NCI-H226 (cell line): ENCODE results near the gene NUDT5.
A peak's percentile ranks its signal among the peaks of the same experiment; 100 is the strongest.

Experiments used
- DNase-seq: peaks from one replicate; pipeline ENCODE4 v3.0.0-alpha.2; 2015

NUDT5 gene

DNA sequence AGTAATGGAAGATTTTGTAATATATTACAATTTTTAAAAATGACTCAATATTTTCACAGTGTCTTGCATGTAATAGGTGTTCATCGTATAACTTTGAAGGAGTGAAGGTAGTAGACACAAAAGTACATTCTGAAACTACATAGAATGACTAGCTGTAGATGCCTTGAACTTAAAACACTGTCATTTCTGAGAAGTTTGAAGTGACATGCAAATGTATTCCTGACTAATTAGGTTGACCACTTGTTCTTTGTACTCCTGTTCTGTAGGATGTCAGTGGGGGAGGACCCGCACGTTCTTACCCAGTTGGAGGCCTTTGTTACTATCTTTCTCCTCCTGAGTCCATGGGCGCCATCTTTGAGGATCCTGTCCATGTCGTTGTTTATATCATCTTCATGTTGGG, 35.0 kb downstream of the NUDT5 start:
- no peak for DNase-seq

DNA sequence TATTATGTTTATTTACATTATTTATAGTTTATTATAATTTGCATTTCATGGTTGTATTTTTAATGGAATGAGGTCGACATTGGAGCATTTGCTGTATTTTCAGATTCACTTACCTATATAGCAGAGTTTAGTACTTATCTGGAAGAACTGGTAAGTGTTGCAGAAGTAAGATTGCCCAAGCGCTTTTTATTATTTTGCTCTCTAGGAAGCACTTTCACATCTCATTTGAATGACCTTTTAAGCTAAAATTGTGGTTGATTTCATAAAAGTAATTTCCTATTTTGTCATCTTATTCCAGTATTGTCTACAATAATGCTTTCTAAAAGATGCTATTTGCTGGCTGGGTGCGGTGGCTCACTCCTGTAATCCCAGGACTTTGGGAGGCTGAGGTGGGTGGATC, 37.6 kb downstream of the NUDT5 start:
- no peak for DNase-seq

DNA sequence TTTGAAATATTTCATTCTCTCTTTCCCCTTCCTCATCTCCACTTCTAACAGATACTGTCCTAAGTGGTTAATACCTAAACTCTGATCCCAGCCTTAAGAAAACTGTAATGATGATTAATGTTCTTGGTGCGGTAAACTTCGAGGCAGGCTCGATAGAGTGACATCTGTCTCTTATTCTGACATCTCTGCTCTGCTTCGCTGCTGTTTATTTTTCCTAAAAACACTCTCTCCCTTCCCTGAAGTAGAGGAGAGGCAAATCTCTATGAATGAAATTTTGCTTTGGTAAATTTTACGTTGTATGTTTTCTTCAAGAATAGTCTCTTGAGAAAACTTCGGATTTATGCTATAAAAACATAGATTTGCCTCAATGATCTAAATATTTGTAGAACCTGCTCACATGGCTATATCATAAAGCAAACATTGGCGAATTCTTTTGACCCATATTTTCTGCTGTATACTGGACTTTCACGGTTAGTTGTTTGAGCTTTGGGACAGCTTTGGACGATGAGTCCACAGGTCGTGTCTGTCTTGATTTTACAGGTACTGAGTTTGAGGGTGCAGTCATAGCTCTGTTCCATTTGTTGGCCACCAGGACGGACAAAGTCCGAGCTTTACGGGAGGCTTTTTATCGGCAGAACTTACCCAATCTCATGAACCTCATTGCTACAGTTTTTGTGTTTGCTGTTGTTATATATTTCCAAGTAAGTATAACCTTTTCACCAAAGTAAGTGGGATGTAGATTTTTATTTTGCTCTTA, 39.1 kb downstream of the NUDT5 start:
- no peak for DNase-seq

DNA sequence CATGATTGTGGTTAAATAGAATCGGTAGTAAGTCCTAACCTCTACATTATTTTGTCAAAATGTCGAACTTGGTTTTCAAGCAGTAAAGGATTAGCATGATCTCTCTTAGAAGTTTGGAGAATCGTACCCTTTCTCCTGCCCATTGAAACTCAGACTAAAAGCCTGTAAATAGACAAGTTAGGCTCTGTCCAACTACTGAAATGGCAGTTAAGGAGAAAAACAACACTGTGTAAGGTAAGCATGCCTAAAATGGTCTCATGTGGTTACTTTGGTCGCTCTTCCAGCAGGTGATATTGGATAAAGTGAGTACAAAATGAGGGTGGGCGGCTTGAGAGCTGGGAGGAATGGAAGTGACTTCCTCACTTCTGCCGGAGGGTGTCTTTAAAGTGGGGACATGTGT, 41.2 kb downstream of the NUDT5 start:
- no peak for DNase-seq

DNA sequence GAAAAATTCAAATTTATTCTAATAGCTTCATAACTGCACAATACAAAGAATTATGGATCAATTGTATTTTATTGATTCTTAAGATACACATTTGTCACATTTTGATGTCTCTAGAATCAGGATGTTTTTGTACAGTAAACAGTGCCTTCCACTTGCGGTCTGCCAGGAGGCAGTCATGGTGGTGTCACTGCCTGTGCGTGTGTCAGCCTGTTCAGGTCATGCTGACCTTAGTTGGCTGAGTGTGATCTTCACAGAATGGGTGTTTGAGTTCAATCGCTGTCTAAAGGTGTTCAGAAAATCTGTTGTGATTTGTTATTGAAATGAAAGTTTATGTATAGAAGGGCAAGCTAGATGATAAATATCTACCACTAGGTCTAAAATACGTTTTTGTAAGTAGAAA, 45.5 kb downstream of the NUDT5 start:
- DNase-seq = no peak

DNA sequence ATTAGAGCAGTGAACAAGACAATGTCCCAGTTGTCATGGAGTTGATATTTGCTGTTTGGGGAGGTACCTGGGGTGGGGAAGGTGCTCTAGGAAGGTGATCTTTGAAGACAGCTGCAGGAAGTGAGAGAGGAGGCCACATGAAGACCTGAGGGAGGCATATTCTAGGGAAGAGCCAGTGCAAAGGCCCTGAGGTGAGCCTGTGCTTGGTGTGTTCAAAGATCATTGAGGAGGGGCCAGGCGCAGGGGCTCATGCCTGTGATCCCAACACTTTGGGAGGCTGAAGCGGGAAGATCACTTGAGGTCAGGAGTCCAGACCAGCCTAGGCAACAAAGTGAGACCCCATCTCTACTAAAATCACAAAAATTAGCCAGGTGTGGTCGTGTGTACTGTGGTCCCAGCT, 51.2 kb downstream of the NUDT5 start:
- no peak for DNase-seq

DNA sequence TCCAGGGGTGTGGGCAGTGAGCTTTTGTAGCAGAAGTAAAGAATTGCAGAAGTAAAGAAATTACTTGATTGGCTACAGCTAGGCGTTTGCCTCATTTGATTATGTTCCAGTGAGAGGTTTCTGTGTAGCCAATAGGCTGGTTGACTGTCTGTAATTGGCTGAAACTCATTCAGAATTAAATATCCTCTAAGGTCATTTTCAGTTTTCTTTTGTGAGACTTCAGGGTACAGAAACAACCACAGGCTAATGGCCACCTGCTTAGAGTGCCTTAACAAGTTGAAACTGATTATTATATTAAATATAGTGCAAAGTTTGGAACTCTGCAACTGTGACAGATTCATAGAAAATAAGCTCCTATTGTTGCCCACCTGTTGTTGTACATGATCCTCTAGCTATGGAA, 55.7 kb downstream of the NUDT5 start:
- no peak for DNase-seq

DNA sequence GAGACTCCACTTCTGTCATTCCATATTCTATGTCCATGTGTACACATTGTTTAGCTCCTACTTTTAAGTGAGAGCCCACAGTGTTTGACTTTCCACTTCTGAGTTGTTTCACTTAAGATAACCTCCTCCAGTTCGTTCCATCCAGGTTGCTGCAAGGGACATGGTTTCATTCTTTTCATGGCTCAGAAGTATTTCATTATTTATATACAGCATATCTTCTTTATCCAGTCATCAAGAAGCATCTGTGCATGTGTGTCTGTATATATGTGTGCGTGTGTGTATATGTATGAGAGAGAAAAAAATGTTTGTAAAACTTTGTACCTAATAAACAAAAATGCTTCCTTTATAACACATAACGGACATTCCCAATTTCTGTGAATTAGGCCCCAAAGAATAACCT, 60.1 kb downstream of the NUDT5 start:
- no peak for DNase-seq

DNA sequence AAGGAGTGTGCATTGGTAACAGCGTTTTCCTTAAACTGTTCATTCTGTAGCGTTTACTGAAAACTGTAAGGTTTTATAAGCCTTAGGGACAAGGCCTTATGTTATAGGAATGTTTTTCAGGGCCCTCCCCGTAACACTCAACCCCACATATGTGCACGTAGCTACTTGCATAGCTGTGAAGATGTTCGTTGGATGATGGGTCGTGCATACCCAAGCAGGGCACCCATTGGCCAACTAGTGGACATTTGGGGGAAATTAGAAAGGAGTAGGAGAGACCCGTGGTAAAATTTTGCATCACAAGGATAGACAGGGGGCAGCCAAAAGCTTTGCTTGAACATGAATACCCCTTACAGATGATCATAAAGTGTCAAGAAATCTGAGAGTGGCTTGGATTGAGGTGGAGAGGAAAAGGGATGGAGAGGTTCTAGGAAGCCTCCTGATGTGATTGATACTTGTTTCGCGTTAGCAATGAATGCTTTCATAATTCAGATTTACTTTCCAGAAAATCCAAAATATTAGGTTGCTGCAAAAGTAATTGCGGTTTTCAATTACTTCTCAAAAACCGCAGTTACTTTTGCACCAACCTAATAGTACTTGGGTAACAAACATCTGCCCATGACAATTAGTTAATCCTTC, 65.3 kb downstream of the NUDT5 start:
- peak; percentile 36 for DNase-seq

DNA sequence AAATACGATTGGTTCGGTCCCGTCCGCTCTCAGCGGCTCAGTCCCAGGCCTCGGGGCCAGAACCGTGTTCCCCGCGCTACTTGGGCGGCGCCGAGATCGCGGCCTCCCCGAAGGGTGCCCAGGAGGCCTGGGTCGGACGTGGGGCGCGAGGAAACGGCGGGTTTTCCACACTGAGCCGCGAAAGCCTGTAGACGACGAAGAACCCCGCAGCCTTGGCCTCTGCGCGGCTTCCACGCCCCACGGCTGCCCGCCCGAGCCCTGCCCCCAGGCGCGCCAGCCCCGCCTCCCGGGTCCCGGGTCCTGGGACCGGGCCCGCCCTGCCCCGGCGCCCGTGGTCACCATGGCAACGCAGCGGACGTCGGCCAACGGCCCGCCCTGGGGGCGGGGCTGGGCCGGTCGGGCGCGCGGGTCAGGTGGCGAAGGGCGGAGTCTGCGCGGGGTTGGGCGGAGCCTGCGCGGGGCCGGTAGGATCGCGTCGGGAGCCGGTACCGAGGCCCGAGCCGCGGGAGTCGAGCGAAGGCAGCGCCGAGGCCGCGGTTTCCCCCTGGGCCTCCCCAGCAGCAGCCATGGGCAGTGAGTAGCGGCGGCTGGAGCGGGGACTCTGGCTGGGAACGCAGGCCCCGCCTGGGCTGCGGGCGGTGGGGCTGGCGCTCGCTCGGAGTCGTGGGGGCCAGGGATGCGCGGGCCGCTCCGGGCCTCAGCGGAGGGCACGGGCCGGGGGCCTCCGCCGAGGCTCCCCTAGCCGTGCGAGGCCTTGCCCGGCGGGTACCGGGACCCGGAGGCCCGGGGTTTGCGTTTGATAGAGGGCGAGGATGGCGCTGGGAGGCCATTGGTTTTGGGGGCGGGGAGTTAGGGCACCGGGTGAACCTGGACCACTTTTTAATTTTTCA, 66.2 kb downstream of the NUDT5 start, which contains the start of gene SEC61A2:
Gene SEC61A2 (plus strand): TSS at position 456 of the 890 bp plus-strand sequence. CDS start 111 bp downstream, at position 567.
- DNase-seq = peak; percentile 84

DNA sequence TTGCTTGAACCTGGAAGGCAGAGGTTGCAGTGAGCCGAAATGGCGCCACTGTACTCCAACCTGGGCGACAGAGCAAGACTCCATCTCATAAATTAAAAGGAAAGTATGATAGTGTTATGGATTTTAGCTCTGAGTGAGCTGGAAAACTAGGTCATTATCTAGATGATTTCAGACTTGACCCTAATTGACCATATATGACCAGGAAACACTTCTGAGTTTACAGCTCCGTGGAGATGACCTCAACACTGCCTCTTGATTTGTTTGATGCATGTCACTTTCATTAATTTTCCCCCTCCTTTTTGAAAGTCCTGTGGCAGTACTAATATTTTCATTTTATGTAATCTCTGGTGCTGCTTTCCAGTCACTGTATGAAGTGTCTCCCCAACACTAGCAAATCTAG, 74.0 kb downstream of the NUDT5 start:
- no peak for DNase-seq
